ENCODE results near the gene POLRMT.
"Not testable (repeated sequence)": the region's sequence is repeated elsewhere in the genome, so short reads cannot be mapped to it uniquely, and the experiment has no call there.

Gene POLRMT

GRCh38 chr19:647566-648284, 14.4 kb upstream of the POLRMT start:
- DNase-seq (ENCODE audit: low read depth in 2 of 2): no peak

GRCh38 chr19:646779-647565, 13.6 kb upstream of the POLRMT start:
- no peak for DNase-seq (ENCODE audit: low read depth in 2 of 2)

GRCh38 chr19:645912-646778, 12.8 kb upstream of the POLRMT start:
- no peak for DNase-seq (ENCODE audit: low read depth in 2 of 2)

GRCh38 chr19:644789-645188, 11.5 kb upstream of the POLRMT start:
- no peak for DNase-seq (ENCODE audit: low read depth in 2 of 2)

- DNase-seq (ENCODE audit: low read depth in 2 of 2): no peak
Observed at GRCh38 chr19:644363-644762, 11.0 kb upstream of the POLRMT start.

GRCh38 chr19:643736-644135, 10.4 kb upstream of the POLRMT start:
- DNase-seq (ENCODE audit: low read depth in 2 of 2): no peak

- DNase-seq (ENCODE audit: low read depth in 2 of 2): no peak
Observed at GRCh38 chr19:642767-643727, 9.7 kb upstream of the POLRMT start.

- DNase-seq (ENCODE audit: low read depth in 2 of 2): no peak
Observed at GRCh38 chr19:641702-642101, 8.4 kb upstream of the POLRMT start.

GRCh38 chr19:640606-641189, 7.4 kb upstream of the POLRMT start:
- DNase-seq (ENCODE audit: low read depth in 2 of 2): no peak

- DNase-seq (ENCODE audit: low read depth in 2 of 2): no peak
Observed at GRCh38 chr19:640161-640558, 6.8 kb upstream of the POLRMT start.

GRCh38 chr19:639253-640160, 6.2 kb upstream of the POLRMT start, which contains the start of gene FGF22:
FGF22 (plus strand) TSS chr19:639879; CDS start chr19:639926, 47 bp downstream.
- peak; percentile 90 to 92 for DNase-seq (ENCODE audit: low read depth in 2 of 2)

GRCh38 chr19:638906-639252, 5.5 kb upstream of the POLRMT start:
- DNase-seq (ENCODE audit: low read depth in 2 of 2): no peak

GRCh38 chr19:634975-635652, 1.8 kb upstream of the POLRMT start:
- no peak for DNase-seq (ENCODE audit: low read depth in 2 of 2)

- DNase-seq (ENCODE audit: low read depth in 2 of 2): no peak
Observed at GRCh38 chr19:633786-634639, 676 bp upstream of the POLRMT start.

- DNase-seq (ENCODE audit: low read depth in 2 of 2): no peak
Observed at GRCh38 chr19:632579-633067, 714 bp downstream of the POLRMT start.

- DNase-seq (ENCODE audit: low read depth in 2 of 2): no peak
Observed at GRCh38 chr19:629961-630714, 3.2 kb downstream of the POLRMT start.

- not testable (repeated sequence) for DNase-seq (ENCODE audit: low read depth in 2 of 2)
Observed at GRCh38 chr19:629515-629914, 3.8 kb downstream of the POLRMT start.

Measured in activated CD8-positive, alpha-beta memory T cell treated with anti-CD3 and anti-CD28 coated beads for 4 hours (primary cell).